Activated CD8-positive, alpha-beta memory T cell treated with anti-CD3 and anti-CD28 coated beads for 24 hours (primary cell): ENCODE data around the gene FYB1.
A peak's percentile ranks its signal among the peaks of the same experiment; 100 is the strongest.

Experiments
- DNase-seq: peaks from one replicate; pipeline ENCODE4 v3.0.0-alpha.2; 2020

Gene FYB1

DNA sequence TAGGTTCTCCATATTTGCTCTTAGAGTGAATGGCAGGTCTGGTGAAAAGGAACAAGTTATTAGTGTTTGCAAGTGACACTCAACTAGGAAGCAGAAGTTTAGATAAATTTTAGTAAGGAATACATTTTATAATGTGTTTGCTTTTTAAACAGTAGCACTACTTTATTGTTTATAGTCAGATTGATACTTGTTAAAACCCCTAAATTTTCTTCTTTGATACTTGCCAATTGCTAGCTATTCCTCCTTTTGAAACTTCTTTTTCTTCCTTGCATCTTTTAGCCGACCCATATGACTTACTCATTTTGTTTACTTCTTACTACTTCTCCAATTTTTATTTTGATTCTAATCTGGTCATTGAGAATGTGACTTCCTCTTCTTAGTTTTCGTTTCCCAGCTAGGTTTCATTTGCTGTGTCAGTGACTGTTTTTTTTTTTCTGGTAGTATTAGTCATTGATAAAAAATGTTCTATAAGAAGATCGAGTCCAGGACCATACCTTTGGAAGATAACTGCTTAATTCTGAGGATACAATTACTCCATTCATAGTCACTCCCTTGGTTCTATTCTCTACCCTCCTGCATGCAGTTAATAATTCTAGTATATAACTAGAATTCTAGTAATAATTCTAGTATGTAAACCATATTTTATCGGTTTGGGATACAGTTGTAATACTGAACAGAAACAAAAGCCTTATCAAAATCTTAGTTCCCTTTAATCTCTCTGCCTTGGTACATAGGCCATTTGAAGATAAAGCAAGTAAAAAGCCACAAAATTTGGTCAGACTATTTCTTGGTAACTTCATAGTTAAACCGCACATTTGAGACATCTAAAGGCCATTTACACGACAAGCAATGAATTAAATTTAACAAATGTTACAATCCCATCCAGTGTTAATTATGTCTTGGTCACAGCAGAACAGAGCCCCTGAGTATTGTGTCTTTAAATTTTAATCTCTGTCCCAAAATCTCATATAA lies 142.3 kb downstream of the FYB1 start:
- no peak for DNase-seq

DNA sequence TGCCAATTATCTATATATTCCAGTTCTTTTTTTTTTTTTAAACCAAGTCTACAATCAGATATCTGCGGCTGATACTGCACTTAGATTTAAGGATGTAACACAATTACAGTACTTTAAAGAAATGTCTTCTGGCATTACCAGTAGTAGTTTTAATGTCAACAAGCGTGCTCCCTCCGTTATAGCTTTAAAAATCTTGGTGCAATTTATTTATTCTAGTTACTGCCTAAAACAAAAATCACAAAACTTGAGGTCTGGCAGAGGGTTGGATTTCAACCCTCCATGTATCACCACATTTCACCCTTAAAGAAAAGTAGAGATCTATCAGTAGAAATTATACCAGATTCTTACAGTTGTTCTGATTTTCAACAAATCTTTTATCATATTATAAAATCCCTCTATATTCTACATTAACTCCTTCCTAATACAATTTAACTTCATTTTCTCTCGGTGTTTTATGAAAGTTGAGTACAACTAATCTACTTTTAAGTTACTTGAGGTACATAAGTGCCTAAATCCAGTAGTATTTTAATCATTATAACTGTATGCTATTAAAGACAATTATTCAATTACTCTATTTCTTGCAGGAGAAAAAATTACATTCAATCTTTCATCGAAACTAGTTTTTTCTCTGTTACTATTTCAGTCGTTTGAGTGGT lies 143.1 kb downstream of the FYB1 start:
- DNase-seq = no peak

DNA sequence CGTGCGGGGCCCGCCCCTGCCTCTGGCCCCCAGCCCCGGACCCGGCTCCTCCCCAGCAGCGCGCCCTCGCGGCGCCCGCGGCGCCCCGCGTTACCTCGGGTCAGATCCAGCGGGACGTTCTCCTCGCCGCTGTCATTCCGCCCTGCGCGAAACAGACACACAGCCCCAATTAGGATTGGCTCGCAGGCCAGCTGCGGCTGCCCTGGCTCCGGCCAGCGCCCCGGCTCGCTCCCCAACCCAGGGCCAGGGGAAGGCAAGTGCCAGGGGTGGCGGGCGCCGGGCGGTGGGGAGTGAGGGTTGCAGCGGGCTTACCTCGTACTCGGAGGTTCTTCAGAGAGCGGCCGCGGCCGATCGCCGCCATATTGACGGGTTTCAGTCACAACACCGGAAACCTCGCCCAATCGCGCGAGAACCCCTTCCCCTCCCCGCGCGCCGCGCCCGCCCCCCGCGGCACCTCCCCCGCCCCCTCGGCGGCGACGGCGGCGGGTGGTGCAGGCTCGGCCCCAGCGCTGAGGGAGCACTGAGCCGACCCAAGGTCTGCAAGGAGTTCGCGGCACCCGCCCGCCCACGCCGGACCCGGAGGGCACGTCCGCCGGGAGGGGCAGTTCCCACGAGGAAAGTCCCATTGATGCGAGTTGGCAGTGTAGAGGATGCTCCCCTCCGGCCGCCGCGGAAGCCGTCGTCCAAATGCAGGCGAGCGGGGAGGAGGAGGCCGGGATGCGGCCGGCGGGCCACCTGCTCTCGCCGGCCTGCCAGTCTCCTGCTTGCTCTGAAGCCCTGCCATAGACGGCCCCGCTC lies 145.1 kb downstream of the FYB1 start, which contains the start of gene RICTOR:
RICTOR (minus strand) TSS at position 383 of the 798 bp plus-strand sequence; CDS start at position 361, 22 bp downstream.
- DNase-seq = peak; percentile 97

DNA sequence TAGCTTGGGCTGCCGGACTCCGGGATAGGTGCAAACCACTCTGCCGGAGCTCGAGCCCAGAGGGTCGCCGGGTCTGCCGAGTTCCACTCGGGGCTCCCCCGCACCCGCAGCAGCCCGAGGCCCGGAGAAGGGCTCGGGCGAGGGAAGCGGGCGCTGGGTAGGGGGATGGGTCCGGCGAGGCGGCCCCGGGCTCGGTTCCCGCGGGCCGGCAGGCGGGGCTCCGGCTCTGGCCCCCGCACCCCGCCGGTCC lies 145.7 kb downstream of the FYB1 start:
- DNase-seq = no peak

DNA sequence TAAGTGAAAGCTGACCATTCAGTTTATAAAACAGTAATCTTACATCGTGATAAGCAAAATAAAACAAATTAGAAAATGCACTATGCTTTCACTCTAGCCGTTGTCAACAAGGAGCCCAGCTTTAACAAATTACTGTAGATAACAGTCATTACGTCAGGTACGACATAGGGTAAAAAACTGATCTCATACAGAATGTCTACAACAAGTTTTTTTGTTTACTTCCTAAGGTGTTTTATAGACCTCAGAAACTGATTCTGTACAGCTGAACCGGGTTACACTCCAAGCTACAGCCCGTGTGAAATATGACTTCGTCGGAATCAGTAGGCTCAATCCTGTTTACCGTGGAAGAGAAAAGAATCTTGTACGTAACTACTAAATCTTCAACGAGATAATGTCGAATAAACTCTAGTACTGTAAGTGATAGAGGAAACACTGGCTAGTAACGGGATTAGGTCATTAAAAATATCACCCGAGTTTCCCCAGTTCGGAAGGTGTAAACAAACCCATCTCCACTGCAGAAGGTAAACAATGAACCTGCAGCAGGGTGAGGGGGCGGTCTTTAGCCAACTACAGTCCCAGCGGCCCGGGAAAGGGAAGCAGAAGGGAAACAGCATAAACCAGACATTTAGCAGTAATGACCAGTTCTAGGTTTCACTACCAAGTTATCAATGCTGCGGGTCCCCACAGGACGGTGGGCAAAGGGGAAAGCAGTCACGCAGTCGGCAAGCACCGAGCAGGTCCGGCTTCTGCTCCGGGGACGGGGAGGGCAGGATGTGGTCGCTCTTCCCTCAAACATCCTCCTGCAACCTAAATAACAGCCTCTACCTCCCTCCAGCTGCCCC lies 146.2 kb downstream of the FYB1 start:
- DNase-seq = peak; percentile 82

DNA sequence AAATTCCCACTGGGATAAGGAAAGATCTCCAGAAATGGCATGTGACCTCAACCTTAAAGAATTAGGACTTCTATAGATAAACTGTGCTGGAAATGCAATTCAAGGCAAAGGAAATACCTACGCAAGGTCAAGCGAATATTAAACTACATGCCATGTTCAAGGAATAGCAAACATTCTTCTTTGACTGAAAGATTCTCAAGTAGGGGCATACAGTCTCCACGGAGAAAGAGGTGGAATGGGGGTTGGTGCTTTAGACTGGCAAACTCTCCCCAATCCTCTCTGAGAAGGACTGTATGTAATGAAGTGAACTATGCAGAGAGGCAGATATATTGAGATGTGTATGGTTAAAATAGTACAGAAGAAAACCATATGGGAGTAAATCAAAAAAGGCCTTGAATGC lies 151.3 kb downstream of the FYB1 start:
- DNase-seq = no peak

DNA sequence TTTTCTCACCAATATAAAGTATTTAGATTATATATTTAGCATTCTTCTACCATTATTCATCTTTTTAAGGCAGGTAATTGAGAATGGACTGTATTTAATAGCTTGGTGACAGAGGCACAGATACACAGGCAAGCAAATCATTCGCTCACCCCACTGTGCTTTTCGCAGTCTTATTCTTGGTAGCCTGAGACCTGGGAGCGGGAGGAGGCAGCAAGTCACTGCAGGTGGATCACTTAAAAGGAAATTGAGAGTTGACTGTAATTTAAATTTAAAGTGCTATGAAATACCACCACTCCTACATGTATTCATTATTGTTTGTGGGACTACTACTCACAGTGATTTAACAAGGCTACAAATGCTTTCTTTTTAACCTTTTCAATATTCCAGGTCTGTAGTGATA lies 154.9 kb downstream of the FYB1 start:
- no peak for DNase-seq

DNA sequence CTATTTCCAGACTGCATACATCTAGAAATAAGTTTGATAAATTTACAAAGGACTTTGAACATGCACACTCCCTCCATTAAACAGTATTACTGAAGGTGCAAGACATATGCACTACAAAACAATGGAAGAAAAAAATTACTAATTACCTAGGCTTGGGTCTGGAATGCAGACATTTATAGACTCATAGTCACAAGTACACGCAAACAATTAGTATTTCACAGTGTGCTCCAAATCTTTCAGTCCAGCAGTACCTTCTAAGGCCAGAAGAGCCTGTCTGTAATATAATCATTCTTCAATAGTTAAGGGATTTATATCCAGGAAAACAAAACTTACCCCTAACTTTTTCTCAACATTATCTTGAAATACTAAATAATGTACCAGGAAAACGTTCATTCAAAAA lies 156.3 kb downstream of the FYB1 start:
- no peak for DNase-seq

DNA sequence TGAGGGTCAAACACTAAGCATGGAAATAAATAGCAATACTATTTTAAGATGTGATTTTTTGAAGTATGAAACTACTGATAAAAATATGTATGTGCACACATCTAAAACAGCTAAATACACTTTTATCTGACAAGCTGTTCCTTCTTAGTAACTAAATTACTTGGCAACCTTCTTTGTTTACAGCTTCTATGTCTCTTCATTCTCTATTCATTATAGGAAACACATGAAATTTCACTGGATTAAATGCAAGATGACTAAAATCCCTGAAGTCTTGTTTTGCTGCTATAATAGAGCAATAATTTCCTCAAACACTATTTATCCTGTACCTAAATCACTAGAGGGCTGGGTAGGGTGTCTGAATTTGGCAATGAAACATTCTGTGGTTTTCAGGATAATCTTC lies 156.8 kb downstream of the FYB1 start:
- no peak for DNase-seq

DNA sequence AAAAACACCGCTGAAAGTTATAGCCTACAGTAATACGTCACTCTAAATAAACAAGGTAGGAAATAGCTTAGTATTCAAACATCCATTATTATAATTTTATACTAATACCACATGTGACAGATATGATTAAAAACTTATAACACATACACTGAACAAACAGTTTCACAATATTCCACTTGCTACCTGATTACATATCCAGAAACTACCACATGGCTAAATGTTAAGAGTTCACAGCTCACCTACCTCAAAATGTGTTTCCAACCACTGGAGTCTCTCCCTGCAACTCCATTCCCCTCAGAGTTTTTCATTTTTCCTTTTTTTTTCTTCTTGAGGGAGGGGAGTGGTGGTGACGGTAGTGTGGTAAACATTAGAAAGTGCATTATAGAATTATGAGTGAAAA lies 157.3 kb downstream of the FYB1 start:
- DNase-seq = no peak

DNA sequence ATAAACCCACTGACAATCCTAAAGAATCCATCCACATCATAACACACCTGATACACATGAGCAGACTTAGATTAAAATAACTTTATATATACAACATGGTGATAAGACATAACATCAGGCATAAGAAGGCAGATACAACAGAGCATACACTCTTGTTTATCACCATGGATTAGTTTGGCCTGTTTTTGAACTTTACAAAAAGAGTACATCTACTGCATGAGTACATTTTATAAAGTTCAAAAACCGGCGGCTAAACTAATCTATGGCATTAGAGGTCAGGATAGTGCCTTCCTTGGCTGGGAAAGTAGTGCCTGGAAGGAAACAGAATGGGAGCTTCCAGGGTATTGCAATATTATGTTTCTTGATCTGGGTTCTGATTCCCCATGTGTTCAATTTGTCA lies 160.3 kb downstream of the FYB1 start:
- DNase-seq = no peak

DNA sequence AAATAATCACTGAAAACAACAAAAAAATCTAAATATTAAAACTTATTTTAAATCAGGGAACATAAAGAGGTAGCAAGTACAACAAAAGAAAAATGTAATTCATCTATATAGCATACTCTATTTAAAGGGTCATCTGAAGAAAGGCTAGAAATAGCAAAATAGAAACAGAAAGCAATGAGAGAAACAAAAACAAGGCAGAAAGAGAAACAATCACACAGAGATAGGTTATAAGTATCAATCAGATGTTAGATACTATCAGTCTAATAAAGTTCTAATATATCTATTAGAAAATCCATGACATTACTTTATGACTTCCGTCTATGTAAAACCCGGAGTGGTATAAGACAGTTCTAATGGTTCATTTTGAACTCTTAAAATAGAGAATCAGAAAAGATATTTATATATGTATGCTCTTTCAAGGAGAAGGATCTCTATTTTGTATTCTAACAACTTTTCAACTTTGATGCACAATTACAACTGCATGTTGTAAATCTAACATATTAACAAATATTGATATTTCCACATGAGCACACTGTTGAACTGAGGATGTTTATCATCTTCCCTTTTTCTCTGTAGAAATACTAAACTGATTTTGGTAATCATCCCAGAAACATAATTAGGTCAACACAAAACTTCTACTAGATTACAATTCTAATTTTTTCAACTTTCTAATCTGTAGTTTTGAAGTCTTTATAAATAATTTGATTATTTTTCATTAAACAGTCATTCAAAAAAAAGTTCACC lies 161.0 kb downstream of the FYB1 start:
- DNase-seq = no peak

DNA sequence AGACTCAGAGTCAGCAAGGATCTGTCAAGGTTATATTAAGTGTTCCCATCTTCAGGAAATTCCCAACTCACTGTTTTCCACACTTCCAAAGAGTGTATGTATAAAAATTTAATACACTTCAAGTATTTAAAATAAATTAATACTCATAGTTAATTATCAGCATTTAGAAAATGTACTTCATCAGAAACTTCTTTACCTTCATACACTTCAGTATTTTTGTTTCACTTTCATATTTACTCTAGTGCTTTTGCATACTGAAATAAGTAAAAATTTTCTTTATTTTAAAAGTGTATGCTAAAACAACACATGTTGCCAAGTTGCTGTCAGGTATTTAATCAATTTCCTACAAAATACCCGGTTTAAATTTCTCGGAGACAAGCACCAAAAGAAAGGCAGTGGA lies 161.6 kb downstream of the FYB1 start:
- DNase-seq = no peak

DNA sequence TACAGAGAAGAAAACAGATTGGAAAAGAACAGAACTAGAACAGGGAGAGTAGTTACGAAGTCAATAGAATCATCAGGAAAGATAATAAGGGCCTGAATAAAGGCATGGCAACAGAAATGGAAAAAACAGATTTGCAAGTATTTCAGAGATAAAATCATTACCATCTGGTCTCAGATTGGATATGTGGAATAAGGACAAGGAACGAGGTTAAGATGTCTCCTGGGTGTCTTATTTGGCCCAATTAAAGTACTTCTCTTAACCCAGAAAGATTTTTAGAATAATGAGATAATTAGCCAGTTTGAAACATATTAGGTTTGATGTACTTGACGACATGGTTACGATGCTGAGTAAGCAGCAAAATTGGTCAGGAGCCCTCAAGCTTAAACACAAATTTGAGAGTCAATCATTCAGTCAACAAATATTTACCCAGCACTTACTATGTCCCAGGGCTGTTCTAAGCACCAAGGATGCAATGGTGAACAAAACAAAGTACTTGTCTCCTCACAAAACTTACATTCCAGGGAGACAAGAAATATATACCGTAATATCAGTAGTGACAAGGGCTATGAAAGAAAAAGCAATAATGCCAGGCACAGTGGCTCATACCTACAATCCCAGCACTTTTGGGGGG lies 163.5 kb downstream of the FYB1 start:
- DNase-seq = no peak
